Cerebellar cortex (tissue), 1 donor: Measurements from ENCODE around the gene CD1B.
"Not testable (repeated sequence)": the region's sequence is repeated elsewhere in the genome, so short reads cannot be mapped to it uniquely, and the experiment has no call there.

Source experiments
- DNase-seq: peaks from one replicate; pipeline ENCODE4 v3.0.0-alpha.2; 2015; ENCODE audit warnings: low spot score

Gene CD1B

DNA sequence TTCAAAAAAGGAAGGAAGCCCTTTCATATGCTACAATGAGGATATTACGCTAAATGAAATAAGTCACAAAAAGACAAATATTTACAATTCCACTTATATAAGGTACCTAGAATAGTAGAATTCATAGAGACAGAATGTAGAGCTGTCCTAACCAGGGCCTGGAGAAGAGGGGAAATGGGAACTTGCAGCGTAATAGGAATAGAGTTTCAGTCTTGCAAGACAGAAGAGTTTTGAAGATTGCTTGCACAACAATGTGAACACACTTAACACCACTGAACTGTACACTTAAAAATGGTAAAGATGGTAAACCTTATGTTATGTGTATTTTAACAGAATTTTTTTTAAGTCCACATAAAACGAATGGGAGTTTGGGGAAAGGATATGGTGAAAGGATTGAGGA, 2.9 kb downstream of the CD1B start:
- no peak for DNase-seq

- DNase-seq = no peak
Observed at GRCh38 chr1:158327481-158327880, 3.9 kb downstream of the CD1B start.

- DNase-seq = no peak
Observed at GRCh38 chr1:158324395-158324794, 6.9 kb downstream of the CD1B start.

- no peak for DNase-seq
Observed at GRCh38 chr1:158323866-158324265, 7.5 kb downstream of the CD1B start.

- no peak for DNase-seq
Observed at GRCh38 chr1:158311066-158311465, 20.3 kb downstream of the CD1B start.

DNA sequence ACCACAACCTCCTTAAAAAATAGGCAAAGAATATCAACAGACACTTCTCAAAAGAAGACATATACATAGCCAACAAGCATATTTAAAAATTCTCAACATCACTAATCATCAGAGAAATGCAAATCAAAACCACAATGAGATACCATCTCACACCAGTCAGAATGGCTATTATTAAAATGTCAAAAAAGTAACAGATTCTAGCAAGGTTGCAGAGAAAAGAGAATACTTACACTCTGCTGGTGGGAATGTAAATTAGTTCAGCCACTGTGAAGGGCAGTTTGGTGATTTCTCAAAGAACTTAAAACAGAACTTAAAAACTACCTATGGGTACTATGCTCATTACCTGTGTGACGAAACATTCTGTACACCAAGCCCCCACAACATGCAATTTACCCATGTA, 20.7 kb downstream of the CD1B start:
- no peak for DNase-seq

GRCh38 chr1:158295791-158296190, 35.5 kb downstream of the CD1B start:
- DNase-seq = no peak

DNA sequence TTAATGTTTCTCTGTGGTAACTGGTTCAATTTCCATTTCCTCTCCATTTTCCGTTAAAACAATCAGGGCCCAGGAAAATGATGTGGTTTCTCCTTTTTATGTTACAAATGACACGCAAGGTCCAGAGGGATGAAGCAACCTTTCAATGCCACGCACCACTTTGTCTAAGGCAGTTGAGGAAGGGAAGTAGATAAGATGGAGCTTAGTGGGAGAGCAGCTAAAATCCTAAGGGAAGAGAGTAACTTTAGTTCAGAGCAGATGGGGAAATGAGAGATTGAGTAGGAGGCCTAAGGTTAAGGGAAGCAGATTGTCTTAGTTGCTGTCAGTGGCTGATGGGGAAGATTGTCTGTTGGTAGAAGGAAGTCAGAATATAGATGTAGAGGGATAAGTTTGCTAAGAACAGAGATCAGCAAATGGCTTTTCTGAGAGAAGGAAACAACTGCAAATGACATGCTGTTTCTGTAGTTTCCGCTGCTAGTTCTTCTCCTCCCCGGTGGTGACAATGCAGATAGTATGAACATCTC, 40.9 kb downstream of the CD1B start:
- no peak for DNase-seq

- no peak for DNase-seq
Observed at GRCh38 chr1:158289811-158290210, 41.5 kb downstream of the CD1B start, which contains the start of gene CD1C. Gene CD1C (plus strand): TSS chr1:158289923. CDS start chr1:158290065, 142 bp downstream.

DNA sequence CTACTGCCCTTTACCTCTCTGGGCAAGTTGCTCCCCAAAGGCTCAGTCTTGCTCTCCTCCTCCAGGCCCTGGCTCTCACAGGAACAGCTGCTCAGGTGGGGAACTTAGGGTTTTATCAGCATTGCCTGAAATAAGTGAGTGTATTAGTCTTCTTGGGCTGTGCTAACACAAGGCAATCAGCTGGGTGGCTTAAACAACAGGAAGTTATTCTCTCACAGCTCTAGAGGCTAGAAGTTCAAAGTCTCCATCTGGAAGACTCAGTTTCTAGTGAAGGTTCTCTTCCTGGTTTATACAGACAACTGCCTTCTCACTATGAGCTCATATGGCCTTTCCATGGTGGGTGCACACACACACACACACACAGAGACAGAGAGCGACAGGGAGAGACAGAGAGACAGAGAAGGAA, 44.4 kb downstream of the CD1B start:
- no peak for DNase-seq

DNA sequence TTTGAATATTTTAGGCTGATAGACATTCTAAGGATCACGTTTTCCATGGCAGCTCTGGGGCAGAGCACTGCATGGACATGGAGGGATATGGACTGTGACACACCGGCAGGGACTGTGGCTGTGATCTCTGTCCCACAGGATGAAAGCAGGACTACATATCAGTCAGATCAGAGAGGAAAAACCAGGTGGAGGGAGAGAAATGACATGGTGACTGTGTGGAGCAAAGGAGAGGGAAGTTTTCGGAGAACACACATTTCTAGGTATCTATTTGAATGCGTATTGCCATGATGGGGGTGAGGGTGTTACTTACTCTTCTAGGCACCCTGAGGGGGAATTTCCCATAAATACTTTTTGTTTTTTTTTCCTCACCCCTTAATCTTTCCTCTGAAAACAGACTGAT, 44.8 kb downstream of the CD1B start:
- DNase-seq = no peak

GRCh38 chr1:158285756-158286241, 45.5 kb downstream of the CD1B start:
- DNase-seq = no peak

DNA sequence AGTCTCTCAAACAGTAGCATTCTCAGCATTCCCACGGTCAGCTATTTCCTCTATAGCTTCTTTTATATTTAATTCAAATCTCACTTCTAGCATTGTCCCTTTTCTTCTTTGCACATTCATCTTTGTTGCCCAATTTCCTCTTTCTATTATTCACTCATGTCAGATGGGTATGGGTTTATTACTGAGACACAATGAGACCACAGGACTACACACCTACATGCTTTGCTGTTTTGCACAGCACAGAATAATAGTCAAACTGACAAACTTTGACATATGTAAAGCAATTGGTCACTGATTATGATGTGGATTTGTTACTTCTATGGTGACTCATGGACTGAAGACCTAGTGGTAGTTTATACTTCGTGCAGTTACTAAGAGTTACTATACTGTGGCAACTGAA, 47.4 kb downstream of the CD1B start:
- no peak for DNase-seq

GRCh38 chr1:158282421-158282820, 48.9 kb downstream of the CD1B start:
- not testable (repeated sequence) for DNase-seq
